AG10803 (cell line): ENCODE data around the gene GAL3ST1.

Source experiments
- DNase-seq: peaks from one replicate; pipeline ENCODE4 v3.0.0; 2010; ENCODE audit warnings: low read depth
- H3K4me3 ChIP-seq: 2 replicates; pipeline ENCODE4 v1.5.1; 2011; ENCODE audit warnings: mild to moderate bottlenecking, low read length, control low read depth
- TF ChIP-seq, protein P1 (sequence below): conservative IDR thresholded peaks from 2 replicates; pipeline ENCODE4 v1.5.1; 2011; ENCODE audit warnings: mild to moderate bottlenecking, low read length, control low read depth, inconsistent platforms

GAL3ST1 gene

DNA sequence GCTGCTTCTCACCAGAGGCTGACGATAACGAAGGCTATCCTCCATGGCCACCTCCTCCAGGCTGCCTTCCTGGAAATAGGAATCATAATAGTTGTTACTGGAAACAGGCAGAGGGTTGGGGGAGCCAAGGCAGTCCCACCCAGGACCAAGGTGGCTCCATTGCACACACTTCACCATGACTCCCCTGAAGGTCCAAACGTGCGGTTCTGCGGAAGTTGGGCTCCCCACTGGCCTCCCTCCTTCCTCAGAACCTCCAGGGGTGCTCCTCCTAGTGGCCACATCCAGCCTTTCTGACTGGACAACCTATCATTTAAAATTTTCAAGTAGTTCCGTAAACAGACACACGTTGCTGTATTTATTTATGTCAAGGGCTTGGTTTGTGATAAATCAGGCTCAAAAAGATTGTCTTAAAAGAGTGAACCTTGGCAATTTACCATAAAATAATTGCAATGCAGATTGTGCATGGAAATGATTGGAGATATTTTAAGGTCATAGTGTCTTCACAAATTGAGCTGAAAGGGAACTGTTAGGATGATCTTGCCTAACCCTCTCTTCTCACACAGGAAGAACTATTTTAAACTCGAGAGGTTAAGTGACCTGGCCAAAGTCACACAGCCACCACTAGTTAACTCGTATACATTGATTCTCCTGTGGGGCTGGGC, 31.1 kb upstream of the GAL3ST1 start:
- H3K4me3 ChIP-seq, result no peak overlapping the region
- TF ChIP-seq, protein P1, sequence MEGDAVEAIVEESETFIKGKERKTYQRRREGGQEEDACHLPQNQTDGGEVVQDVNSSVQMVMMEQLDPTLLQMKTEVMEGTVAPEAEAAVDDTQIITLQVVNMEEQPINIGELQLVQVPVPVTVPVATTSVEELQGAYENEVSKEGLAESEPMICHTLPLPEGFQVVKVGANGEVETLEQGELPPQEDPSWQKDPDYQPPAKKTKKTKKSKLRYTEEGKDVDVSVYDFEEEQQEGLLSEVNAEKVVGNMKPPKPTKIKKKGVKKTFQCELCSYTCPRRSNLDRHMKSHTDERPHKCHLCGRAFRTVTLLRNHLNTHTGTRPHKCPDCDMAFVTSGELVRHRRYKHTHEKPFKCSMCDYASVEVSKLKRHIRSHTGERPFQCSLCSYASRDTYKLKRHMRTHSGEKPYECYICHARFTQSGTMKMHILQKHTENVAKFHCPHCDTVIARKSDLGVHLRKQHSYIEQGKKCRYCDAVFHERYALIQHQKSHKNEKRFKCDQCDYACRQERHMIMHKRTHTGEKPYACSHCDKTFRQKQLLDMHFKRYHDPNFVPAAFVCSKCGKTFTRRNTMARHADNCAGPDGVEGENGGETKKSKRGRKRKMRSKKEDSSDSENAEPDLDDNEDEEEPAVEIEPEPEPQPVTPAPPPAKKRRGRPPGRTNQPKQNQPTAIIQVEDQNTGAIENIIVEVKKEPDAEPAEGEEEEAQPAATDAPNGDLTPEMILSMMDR, result peak; percentile 73

DNA sequence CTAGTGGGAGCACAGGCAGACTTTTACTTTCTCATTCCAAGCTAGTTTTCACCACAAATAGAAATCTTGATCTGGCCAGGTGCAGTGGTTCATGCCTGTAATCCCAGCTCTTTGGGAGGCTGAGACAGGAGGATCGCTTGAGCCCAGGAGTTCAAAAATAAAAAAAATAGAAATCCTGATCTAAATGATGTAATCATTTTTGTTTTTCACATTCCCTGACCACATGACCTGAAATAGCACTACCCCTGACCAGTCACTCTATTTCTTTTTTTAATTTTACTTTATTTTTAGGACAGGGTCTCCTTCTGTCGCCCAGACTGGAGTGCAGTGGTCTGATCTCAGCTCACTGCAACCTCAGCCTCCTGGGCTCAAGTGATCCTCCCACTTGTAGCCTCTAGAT, 30.3 kb upstream of the GAL3ST1 start:
- no peak overlapping the region for H3K4me3 ChIP-seq
- TF ChIP-seq, protein P1, result no peak
- DNase-seq, result no peak

More for the DNA sequence above, 31.1 kb upstream of the GAL3ST1 start:
- DNase-seq, result peak; percentile 39

DNA sequence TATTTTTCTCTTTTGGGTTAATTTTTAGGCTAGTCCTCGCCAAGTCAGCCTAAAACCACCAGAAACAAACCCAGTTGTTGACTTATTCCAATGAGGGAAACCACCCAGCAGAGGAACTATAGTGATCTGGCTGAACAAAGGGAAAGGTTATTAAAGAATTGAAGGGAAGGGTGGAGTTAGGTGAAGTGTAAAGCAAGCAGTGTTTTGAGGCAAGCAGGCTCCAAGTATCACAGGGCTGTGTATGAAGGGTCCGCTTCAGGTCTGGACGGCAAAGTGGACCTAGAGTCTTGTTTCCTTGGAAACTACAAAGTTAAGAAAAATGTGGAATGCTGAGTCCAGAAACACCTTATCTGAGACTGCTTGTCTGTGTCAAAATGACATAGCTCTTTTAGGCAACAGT, 29.3 kb upstream of the GAL3ST1 start:
- no peak for DNase-seq
- TF ChIP-seq, protein P1, result no peak

DNA sequence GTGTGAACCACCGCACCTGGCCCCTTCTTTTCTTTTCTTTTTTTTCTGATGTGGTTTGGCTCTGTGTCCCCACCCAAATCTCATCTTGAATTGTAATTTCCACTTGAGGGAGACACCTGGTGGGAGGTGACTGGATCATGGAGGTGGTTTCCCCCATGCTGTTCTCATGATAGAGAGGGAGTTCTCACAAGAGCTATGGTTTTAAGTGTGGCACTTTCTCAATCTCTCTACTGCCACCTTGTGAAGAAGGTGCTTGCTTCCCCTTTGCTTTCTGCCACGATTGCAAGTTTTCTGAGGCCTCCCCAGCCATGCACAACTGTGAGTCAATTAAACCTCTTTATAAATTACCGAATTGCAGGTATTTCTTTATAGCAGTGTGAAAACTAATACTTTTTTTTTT, 27.6 kb upstream of the GAL3ST1 start:
- TF ChIP-seq, protein P1, result peak; percentile 43
- no peak overlapping the region for H3K4me3 ChIP-seq
- peak; percentile 29 for DNase-seq

More for the DNA sequence above, 29.3 kb upstream of the GAL3ST1 start:
- H3K4me3 ChIP-seq, result no peak overlapping the region

DNA sequence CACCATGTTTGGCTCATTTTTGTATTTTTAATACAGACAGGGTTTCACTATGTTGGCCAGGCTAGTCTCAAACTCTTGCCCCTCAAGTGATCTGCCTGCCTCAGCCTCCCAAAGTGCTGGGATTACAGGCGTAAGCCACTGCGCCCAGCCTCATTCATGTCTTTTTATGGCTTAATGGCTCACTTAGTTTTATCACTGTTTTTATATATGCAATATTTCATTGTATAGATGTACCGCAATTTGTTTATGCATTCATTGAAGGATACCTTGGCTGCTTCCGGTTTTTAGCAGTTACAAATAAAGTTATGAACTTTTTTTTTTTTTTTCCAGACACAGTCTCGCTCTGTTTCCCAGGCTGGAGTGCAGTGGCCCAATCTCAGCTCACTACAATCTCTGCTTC, 27.0 kb upstream of the GAL3ST1 start:
- DNase-seq, result no peak
- H3K4me3 ChIP-seq, result no peak overlapping the region
- TF ChIP-seq, protein P1, result no peak

DNA sequence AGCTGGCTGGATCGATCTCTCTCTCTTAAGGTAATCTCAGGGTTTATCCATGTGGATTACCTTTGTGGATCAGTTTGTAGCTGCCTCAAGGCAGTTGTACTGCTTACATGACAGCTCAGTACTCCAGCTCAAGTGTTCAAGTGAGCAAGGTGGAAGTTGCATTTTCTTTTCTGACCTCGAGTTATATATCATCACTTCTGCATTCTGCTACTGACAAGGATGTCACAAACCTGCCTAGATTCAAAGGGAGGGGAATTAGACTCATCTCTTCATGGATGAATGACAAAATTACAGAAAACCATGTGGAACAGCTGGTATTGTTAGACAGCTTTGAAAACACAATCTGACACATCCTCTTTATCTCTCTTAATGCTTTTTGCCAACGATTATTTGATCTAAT, 26.5 kb upstream of the GAL3ST1 start:
- no peak for DNase-seq
- TF ChIP-seq, protein P1, result no peak
- no peak overlapping the region for H3K4me3 ChIP-seq

DNA sequence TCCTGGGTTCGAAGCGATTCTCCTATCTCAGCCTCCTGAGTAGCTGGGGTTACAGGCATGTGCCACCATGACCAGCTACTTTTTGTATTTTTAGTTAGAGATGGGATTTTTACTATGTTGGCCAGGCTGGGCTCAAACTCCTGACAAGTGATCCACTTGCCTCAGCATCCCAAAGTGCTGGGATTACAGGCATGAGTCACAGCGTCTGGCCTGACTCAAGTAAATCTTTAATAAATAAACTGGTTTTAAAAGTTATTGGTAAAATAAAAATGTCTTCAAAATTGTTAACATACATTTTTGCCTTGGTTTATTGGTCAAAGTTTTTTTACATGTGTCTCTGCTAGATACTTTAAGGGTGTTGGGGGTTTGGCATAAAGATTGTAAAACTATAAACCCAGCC, 24.5 kb upstream of the GAL3ST1 start:
- DNase-seq, result no peak
- TF ChIP-seq, protein P1, result no peak
- no peak overlapping the region for H3K4me3 ChIP-seq
